HG02870 (cell line): ENCODE results near the gene SIAE.

Experiments used
- ATAC-seq: cut with Tn5 transposase; IDR thresholded peaks from one replicate; pipeline ENCODE4 v1.9.1; 2021; ENCODE audit warnings: mild to moderate bottlenecking, moderate library complexity; ENCODE audit not compliant: unreplicated experiment

The SIAE gene

GRCh38 chr11:124584681-124585372 lies 88.7 kb downstream of the SIAE start:
- ATAC-seq = no peak

GRCh38 chr11:124583781-124584180 lies 89.8 kb downstream of the SIAE start:
- no peak for ATAC-seq
